Activated naive CD8-positive, alpha-beta T cell (primary cell): ENCODE data around the gene SWAP70.
"Not testable (repeated sequence)": the region's sequence is repeated elsewhere in the genome, so short reads cannot be mapped to it uniquely, and the experiment has no call there.

ENCODE experiments used
- H3K27ac Mint-ChIP-seq: one replicate; pipeline ENCODE4 v1.8.0; 2021; ENCODE audit warnings: mixed read lengths
- H3K27me3 Mint-ChIP-seq: one replicate; pipeline ENCODE4 v1.8.0; 2021; ENCODE audit warnings: mixed read lengths
- H3K36me3 Mint-ChIP-seq: one replicate; pipeline ENCODE4 v1.8.0; 2021; ENCODE audit warnings: mixed read lengths
- H3K4me1 Mint-ChIP-seq: one replicate; pipeline ENCODE4 v1.8.0; 2021; ENCODE audit warnings: low read depth, mixed read lengths
- H3K4me3 Mint-ChIP-seq: one replicate; pipeline ENCODE4 v1.8.0; 2021; ENCODE audit warnings: mild to moderate bottlenecking, mixed read lengths
- H3K9me3 Mint-ChIP-seq: one replicate; pipeline ENCODE4 v1.8.0; 2021; ENCODE audit warnings: low read depth, mixed read lengths

Gene SWAP70

GRCh38 chr11:9693801-9694553, 30.1 kb downstream of the SWAP70 start:
- Mint-ChIP-seq H3K9me3 (no peaks in the 10 kb centered on the region), H3K4me1 (no peaks in the 10 kb centered on the region), H3K27me3 (no peaks in the 10 kb centered on the region), H3K4me3 (no peak overlapping the region), H3K27ac (no peak overlapping the region), H3K36me3 (no peaks in the 10 kb centered on the region)

DNA sequence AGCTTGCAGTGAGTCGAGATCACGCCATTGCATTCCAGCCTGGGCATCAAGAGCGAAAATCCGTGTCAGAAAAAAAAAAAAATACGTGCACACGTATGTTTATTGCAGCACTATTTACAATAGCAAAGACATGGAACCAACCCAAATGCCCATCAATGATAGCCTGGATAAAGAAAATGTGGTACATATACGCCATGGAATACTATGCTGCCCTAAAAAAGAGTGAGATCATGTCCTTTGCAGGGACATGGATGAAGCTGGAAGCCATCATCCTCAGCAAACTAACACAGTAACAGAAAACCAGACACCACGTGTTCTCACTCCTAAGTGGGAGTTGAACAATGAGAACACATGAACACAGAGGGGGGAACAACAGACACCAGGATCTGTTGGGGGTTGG, 31.4 kb downstream of the SWAP70 start:
- not testable (repeated sequence) for H3K36me3 Mint-ChIP-seq, H3K27ac Mint-ChIP-seq, H3K4me3 Mint-ChIP-seq, H3K4me1 Mint-ChIP-seq, H3K27me3 Mint-ChIP-seq, H3K9me3 Mint-ChIP-seq

DNA sequence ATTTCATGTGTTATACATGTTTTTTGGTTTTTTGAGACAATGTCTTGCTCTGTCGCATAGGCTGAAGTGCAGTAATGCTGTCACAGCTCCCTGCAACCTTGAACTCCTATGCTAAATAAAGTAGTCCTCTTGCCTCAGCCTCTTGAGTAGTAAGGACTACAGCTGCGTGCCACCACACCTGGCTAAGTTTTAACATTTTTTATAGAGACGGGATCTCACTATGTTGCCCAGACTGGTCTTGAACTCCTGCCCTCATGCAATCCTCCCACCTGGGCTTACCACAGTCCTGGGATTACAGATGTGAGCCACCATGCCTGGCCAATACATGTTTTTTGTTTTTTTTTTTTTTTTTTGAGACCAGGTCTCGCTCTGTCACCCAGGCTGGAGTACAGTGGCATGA, 33.9 kb downstream of the SWAP70 start:
- no peak overlapping the region for H3K27ac Mint-ChIP-seq
- no peak overlapping the region for H3K4me3 Mint-ChIP-seq
- H3K27me3 Mint-ChIP-seq, result no peaks in the 10 kb centered on the region
- no peaks in the 10 kb centered on the region for H3K36me3 Mint-ChIP-seq
- no peaks in the 10 kb centered on the region for H3K9me3 Mint-ChIP-seq
- peaks cover 12% of the 10 kb centered on the region for H3K4me1 Mint-ChIP-seq

DNA sequence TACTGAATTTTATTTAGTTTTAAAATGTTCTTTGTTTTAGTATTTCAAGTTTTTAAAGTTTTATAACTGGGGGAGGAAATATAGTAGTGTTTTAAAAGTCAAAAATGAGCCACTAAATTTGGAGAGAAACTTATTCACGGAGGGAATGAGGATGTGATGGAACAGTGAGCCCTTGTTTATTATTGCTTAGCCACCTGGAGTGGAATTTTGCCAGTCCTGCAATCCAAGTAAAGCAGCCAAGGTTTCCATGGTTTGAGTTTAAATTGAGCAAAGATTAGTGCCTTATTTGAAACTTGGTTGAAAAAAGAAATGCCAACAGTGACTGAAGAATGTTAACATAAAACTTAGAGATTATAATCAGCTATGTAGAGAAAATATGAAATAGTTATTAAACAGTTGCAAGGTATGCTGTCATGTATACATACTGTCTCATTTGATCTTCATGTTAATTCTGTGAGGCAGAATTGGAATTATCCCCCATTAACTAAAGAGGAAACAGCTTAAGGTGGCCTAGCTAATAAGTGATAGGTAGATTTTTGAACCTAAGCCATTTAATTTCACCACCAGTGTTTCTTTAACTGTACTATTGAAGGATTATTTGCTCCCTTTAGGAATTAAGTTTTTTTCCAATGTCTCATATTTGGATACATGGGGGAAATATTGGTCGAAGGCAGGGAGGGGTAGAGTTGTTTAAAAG, 36.4 kb downstream of the SWAP70 start:
- Mint-ChIP-seq H3K27me3 (no peaks in the 10 kb centered on the region), H3K27ac (no peak overlapping the region), H3K9me3 (no peaks in the 10 kb centered on the region), H3K4me1 (peaks cover 21% of the 10 kb centered on the region), H3K4me3 (no peak overlapping the region), H3K36me3 (no peaks in the 10 kb centered on the region)

DNA sequence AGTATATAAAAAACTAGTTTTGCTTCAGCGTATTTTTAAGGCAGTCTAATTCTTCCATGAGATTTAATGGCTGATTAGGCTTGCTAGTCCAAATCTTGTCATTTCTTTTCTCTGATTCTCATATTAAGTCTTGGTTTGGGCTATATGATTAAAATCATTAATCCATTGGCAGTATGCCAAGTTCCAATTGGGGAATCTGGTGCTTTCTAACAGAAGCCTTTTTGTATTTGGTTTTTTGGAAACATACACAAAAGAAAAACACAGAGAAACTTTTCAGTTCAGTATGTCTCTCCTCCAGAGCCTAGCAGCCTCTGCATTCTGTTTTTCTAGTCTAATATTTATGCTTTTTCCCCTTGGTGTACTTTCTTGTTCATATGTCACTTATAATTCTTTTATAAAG, 37.9 kb downstream of the SWAP70 start:
- no peak overlapping the region for H3K27ac Mint-ChIP-seq
- H3K4me1 Mint-ChIP-seq, result peaks cover 21% of the 10 kb centered on the region
- H3K36me3 Mint-ChIP-seq, result no peaks in the 10 kb centered on the region
- H3K9me3 Mint-ChIP-seq, result no peaks in the 10 kb centered on the region
- no peak overlapping the region for H3K4me3 Mint-ChIP-seq
- H3K27me3 Mint-ChIP-seq, result no peaks in the 10 kb centered on the region

DNA sequence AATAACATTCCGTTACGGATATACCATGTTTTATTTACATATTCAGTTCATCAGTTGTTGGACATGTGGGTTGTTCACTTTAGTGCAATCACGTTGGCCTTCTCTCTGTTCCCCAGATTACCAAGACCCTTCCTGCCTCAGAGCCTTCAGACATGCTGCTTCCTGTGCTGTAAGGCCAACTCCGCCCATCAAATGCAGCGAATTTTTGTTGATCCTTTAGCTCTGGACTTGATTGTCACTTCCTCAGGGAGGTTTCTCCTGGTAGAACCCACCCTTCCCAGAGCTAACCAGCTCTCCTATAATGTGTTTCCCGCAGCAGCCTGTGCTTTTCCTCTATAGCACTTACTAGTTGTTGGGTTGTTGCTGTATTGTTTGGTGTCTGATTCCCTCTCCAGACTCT, 39.4 kb downstream of the SWAP70 start:
- no peak overlapping the region for H3K27ac Mint-ChIP-seq

DNA sequence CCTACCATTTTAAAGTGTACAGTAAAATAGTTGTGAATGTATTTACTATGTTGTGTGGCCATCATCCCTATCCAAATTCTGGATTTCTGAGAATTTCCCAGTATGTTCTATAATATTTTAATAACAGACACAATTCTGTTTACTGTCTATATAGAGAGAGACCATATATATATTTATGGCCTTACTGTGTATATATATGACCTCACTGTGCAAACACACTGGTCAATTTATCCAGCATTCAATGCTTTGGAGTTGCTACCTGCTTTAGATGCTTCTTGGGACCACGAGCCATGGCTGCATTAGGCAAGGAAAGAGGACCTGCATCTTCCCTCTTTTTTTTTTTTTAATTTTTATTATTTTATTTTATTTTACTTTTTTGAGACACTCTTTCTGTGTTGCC, 40.2 kb downstream of the SWAP70 start:
- Mint-ChIP-seq H3K27me3 (no peaks in the 10 kb centered on the region), H3K9me3 (no peaks in the 10 kb centered on the region), H3K4me3 (no peak overlapping the region), H3K27ac (no peak overlapping the region), H3K36me3 (no peaks in the 10 kb centered on the region), H3K4me1 (peaks cover 21% of the 10 kb centered on the region)

More for the DNA sequence above, 39.4 kb downstream of the SWAP70 start:
- H3K9me3 Mint-ChIP-seq, result no peaks in the 10 kb centered on the region
- H3K4me1 Mint-ChIP-seq, result peaks cover 21% of the 10 kb centered on the region
- no peaks in the 10 kb centered on the region for H3K36me3 Mint-ChIP-seq
- H3K27me3 Mint-ChIP-seq, result no peaks in the 10 kb centered on the region
- no peak overlapping the region for H3K4me3 Mint-ChIP-seq

GRCh38 chr11:9704620-9705019, 40.7 kb downstream of the SWAP70 start:
- no peak overlapping the region for H3K4me3 Mint-ChIP-seq
- H3K9me3 Mint-ChIP-seq, result no peaks in the 10 kb centered on the region
- no peak overlapping the region for H3K27ac Mint-ChIP-seq
- H3K36me3 Mint-ChIP-seq, result no peaks in the 10 kb centered on the region
- no peaks in the 10 kb centered on the region for H3K27me3 Mint-ChIP-seq
- peaks cover 21% of the 10 kb centered on the region for H3K4me1 Mint-ChIP-seq

DNA sequence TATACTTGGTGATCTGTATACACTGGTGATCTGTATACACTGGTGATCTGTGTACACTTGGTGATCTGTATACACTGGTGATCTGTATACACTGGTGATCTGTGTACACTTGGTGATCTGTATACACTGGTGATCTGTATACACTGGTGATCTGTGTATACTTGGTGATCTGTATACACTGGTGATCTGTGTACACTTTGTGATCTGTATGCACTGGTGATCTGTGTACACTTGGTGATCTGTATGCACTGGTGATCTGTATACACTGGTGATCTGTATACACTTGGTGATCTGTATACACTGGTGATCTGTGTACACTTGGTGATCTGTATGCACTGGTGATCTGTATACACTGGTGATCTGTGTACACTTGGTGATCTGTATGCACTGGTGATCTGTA, 41.5 kb downstream of the SWAP70 start:
- H3K9me3 Mint-ChIP-seq, H3K36me3 Mint-ChIP-seq: not testable (repeated sequence)
- H3K4me1 Mint-ChIP-seq, result peaks cover 21% of the 10 kb centered on the region

DNA sequence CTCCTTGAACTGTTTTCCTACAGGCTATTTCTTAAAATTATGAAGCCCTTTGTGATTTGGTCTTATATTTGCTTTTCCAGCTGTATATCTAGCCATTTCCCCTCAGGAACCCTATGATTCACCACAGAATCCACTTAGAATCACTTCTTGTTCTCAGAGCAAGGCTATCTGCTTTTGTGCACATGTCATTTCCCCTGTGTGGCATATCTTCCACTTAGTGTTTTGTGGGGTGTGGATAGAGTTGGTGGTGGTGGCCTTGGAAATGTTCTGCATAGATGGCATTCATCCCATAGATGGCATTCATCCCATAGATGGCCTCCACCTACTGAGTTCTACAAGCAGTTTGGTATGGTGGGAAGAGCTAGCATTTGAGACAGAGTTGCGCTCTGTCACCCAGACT, 44.7 kb downstream of the SWAP70 start:
- Mint-ChIP-seq H3K27ac (no peak overlapping the region), H3K9me3 (no peaks in the 10 kb centered on the region), H3K4me3 (no peak overlapping the region), H3K27me3 (peaks cover 2% of the 10 kb centered on the region), H3K4me1 (peaks cover 1% of the 10 kb centered on the region), H3K36me3 (no peaks in the 10 kb centered on the region)

More for the DNA sequence above, 41.5 kb downstream of the SWAP70 start:
- H3K27me3 Mint-ChIP-seq, H3K27ac Mint-ChIP-seq, H3K4me3 Mint-ChIP-seq: not testable (repeated sequence)

- Mint-ChIP-seq H3K4me3 (no peak overlapping the region), H3K4me1 (no peaks in the 10 kb centered on the region), H3K36me3 (peaks cover 2% of the 10 kb centered on the region), H3K27me3 (peaks cover 2% of the 10 kb centered on the region), H3K27ac (no peak overlapping the region), H3K9me3 (no peaks in the 10 kb centered on the region)
Measured at GRCh38 chr11:9710223-9710622, 46.3 kb downstream of the SWAP70 start.

GRCh38 chr11:9710852-9711251, 47.0 kb downstream of the SWAP70 start:
- Mint-ChIP-seq H3K4me3 (no peak overlapping the region), H3K9me3 (no peaks in the 10 kb centered on the region), H3K27me3 (peaks cover 2% of the 10 kb centered on the region), H3K36me3 (peaks cover 2% of the 10 kb centered on the region), H3K27ac (no peak overlapping the region), H3K4me1 (no peaks in the 10 kb centered on the region)

GRCh38 chr11:9711454-9712307, 47.8 kb downstream of the SWAP70 start:
- H3K27me3 Mint-ChIP-seq, result peaks cover 2% of the 10 kb centered on the region
- no peak overlapping the region for H3K27ac Mint-ChIP-seq
- peaks cover 4% of the 10 kb centered on the region for H3K36me3 Mint-ChIP-seq
- H3K4me3 Mint-ChIP-seq, result no peak overlapping the region
- peaks cover 5% of the 10 kb centered on the region for H3K4me1 Mint-ChIP-seq
- H3K9me3 Mint-ChIP-seq, result no peaks in the 10 kb centered on the region

DNA sequence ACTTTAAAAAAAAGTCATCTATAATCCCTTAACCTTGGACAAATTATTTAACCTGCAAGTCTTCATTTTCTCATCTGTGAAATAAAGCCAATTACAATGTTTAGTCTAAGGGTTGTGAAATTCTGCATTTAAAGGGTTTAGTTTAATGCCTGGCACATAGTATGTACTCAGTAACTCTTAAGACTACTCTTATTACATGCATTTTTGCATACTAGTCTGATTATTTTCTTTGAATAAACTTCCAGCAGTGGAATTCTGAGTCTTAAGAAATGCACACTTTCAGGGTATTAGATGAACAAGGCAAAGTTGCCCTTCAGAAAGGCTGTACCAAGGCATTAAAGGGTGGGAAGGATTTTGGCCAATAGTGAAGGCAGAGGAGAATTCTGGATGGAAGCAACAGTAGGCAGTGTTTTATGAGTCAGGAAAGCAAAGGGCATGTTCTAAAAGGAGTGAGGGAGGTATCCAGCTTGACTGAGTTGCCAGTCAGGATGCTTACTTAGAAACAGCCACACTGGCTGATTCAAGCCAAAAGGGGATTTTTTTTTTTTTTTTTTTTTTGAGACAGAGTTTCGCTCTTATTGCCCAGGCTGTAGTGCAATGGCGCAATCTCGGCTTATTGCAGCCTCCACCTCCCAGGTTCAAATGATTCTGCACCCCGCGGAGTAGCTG, 50.5 kb downstream of the SWAP70 start:
- Mint-ChIP-seq H3K36me3 (peaks cover 4% of the 10 kb centered on the region), H3K9me3 (no peaks in the 10 kb centered on the region), H3K4me3 (no peak overlapping the region), H3K27ac (no peak overlapping the region), H3K27me3 (peaks cover 2% of the 10 kb centered on the region), H3K4me1 (peaks cover 9% of the 10 kb centered on the region)
